Stimulated activated CD8-positive, alpha-beta memory T cell treated with anti-CD3 and anti-CD28 coated beads, Interleukin-4, amount 100 ng/mL, for 48 hours (primary cell): ENCODE results near the gene BPIFB6.

Experiments used
- DNase-seq: peaks from one replicate; pipeline ENCODE4 v3.0.0-alpha.2; 2020

BPIFB6 gene

DNA sequence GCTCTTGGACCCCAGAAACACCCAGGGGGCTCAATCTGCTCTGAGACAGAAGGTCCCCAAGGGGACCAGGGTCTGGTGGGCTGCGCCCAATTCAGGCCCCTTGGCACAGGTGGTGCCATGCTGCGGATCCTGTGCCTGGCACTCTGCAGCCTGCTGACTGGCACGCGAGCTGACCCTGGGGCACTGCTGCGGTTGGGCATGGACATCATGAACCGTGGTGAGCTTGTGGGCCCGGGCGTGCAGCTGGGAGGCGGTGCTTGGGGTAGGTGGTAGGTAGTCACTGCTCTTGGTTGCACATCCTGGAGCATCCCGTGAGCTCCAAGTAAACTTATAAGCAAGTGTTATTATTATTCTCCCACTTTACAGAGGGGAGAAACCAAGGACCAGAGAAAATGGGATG is at the start of gene BPIFB6:
BPIFB6 (plus strand) TSS at position 118 of the 400 bp plus-strand sequence; CDS start at position 118, 0 bp downstream.
- no peak for DNase-seq

DNA sequence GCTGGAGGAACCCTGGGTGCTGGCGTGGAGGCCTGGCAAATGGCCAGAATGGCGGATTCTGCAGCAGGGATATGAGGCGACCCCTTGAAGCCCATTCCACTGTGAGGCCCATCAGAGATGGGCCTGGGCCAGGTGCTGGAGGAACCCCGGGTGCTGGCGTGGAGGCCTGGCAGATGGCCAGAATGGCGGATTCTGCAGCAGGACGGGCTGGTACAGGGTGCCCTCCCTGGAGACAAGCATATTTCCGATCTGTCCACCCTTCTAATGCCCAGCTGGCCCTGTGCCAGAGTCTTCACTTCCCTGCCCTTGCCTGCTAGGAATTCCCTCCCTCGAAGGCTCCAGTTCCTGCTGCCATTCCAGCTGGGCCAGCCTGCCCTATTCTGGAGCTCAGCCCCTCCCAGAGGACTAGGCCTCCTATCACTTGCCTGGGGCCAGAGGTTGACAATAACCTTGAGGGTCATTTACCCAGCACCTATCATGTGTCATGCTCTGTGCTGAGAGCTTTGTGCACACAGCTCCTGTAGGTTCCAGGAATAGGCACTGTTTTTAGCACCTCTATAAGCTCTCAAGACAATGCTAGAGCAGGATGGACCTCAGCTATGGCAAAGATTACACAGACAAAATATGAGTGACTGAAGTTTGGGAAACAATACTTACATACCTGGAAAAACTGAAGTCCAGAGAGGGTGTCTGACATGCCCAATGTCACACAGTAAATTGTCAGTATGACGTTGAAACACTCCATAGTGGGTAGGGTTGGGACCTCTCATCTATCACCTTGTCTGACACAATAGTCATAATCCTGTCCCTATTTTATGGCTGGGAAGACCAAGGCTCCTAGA is 48.6 kb upstream of the BPIFB6 start:
- DNase-seq, result no peak

- DNase-seq, result no peak
Observed at GRCh38 chr20:32983459-32984112, 47.9 kb upstream of the BPIFB6 start.

DNA sequence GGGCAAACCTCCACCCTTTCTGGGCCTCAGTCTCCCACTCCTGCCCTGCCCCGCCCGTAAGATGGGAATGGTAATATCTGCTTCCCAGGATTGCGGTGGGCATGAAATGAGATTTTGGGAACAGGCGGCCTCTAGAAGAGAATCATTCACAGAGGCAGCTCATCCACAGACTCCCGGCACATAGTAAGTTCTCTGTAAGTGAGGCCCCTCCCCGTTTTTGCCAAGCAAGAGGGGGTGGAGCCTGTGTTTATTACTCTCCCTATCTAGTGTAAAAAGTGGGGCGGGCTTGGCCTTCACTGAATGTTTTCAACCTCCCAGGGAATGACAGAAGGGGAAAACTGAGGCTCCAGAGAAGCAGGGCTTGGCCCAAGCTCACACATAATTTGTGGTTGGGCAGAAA is 47.3 kb upstream of the BPIFB6 start:
- no peak for DNase-seq

GRCh38 chr20:32984631-32985354 is 46.7 kb upstream of the BPIFB6 start:
- DNase-seq, result no peak

- no peak for DNase-seq
Observed at GRCh38 chr20:32985596-32985995, 45.9 kb upstream of the BPIFB6 start.

GRCh38 chr20:32986331-32986966 is 45.0 kb upstream of the BPIFB6 start:
- no peak for DNase-seq

DNA sequence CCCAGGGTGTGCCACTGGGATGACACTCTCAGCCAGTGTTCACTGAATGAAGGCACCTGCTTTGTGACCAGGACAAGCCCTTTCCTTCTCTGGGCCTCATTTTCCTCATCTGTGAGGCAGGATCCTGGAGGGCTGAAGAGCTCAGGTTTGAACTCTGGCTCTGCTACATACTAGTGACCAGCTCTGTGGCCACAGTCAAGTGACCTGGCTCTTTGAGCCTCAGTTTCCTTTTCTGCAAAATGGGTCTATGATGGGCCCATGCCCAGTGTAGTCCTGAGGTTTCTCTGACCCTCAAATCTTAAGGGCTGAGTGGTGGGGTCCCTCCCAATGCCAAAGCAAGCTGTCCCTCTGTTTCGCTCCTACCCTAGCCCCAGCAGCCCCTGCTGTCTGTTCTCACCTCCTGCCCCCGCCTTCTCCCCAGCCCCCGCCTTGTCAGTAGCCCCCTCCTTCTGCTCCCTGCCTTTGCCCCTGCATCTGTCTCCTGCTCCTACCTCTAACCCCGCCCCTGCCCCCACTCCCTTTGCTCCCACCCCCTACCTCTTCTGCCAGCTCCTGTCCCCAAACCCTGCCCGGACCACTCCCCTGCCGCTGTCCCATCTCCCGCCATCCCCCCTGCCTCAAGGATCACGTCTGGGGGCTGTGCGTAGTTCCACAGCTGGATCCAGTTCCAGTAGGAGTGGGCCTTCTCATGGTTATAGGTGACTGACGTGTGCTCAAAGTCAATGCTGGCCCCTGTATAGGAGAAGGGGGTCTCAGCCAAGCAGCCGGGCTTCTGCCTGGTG is 44.2 kb upstream of the BPIFB6 start:
- DNase-seq, result no peak

GRCh38 chr20:32988008-32988407 is 43.4 kb upstream of the BPIFB6 start:
- DNase-seq, result no peak

DNA sequence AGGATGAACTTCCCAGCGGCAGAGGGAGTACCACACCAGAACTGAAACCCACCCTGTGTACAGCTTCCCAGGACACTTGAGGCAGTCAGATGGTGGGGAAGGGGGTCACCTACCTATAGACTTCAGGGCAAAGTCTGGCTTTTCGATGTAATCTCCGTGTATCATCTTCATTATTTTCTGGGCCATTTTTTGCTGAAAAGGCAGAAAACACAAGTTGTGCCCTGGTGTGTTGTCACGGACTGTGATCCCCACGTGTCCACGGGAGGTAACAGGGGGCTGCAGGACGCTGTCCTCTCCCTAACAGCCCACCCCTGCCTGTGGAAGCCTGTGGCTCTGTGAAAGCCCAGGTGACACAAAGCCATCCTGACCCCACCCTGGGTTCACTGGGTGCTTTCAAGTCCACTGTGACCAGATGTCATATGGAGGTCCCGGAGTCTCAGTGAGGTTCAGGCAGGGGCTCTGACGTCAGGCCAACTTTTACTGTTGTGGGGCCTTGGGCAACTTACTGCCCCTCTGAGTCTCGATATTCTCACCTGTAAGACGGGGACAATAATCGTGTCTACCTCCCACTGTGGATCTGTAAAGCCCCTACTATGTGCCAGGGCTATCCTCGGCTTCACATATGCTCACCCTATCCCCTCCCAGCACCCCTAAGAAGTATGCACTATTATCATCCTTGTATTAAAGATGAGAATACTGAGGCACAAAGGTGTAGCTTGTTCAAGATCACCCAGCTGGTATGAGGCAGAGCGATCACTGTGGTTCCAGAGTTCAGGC is 41.8 kb upstream of the BPIFB6 start:
- DNase-seq, result no peak

GRCh38 chr20:32990426-32990825 is 41.0 kb upstream of the BPIFB6 start:
- DNase-seq, result no peak

- DNase-seq, result no peak
Observed at GRCh38 chr20:32991383-32991782, 40.1 kb upstream of the BPIFB6 start.

DNA sequence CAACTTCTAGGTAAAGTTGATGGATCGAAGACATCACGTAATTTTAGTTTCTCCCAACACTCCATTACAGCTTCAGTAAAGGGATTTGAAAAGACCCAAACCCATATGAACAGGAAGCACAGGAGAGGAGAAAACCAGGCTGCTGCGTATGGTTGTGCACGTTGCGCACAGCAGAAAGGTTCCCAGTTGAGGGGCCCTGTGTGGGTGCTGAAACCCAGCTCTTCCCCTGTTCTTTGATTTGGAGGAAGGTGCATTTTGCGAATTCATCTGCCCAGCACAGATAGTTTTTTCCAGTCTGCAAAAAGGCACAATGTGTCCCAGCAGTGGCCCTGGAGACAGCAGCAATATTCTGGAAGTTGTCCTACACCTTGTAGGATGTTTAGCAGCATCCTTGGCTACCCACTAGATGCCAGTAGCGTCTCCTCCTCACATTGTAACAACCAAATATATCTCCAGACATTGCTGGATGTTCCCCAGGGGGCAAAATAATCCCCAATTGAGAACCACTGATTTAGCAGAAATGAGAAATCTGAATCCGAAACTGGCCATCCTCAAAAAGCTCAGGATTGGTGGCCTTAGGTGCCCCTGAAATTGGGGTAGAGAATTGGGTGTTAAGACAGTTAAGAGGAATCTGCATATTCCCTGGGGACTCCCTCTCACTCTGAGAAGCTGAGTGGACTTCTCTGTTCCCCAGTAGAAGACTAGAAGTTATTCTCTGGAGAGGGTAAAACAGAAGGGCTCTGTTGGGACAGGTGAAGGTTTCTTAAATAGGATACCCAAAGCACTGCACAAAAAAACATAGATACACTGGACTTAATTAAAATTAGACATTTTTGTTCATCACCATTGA is 39.4 kb upstream of the BPIFB6 start:
- DNase-seq, result no peak

DNA sequence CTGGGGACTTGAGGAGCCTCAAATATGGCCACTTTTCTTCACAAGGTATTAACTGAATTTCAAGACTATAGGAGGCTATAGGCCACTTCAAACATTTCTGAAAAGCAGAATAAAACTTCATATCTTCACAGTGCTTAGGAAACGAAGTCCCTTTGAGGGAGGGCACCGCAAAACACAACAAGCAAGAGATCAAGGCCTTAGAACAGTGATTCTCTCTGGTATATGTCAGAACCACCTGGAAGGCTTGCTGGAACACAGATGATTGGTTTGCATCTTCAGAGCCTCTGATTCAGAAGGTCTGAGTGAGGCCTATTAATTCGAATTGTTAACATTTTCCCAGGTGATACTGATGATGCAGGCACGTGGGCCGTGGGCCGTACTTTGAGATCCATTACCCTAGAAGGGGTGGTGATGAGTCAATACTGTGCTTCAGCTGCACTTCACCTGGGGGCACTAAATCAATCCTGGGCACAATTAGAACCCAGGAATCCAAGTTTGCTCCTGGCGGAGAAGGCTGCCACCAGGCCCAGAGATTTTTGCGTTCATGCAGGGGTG is 37.9 kb upstream of the BPIFB6 start:
- DNase-seq, result no peak

GRCh38 chr20:32995802-32996201 is 35.6 kb upstream of the BPIFB6 start:
- DNase-seq, result no peak

GRCh38 chr20:32997431-32997830 is 34.0 kb upstream of the BPIFB6 start:
- DNase-seq, result no peak

- DNase-seq, result no peak
Observed at GRCh38 chr20:32999603-33000250, 31.7 kb upstream of the BPIFB6 start.

GRCh38 chr20:33000802-33001466 is 30.5 kb upstream of the BPIFB6 start:
- no peak for DNase-seq
